NK-92 (cell line): ENCODE data around the gene DHX8.
"Not testable (repeated sequence)": the region's sequence is repeated elsewhere in the genome, so short reads cannot be mapped to it uniquely, and the experiment has no call there.

Source experiments
- DNase-seq: peaks from one replicate; lab custom pipeline; 2025; ENCODE audit not compliant: unreplicated experiment; lab: John Stamatoyannopoulos, UW

The DHX8 gene

DNA sequence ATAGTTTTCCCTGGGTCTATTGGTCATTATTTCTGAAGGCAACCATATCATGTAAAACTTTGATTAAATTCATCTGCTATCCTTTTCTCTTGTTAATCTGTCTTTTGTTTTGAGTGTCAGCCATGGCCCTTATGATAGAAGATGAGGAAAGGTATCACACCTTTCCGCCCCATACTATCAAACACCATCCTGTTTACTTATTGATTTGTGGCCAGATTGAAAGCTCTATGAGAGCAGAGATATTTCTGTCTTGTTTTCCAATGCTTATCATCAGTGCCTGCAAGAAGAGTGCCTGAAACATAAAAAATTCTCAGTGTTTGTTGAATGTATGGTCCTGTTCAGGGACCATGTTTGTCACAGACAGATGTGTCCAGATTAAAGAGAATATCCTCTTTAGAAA, 22.6 kb upstream of the DHX8 start:
- no peak for DNase-seq

DNA sequence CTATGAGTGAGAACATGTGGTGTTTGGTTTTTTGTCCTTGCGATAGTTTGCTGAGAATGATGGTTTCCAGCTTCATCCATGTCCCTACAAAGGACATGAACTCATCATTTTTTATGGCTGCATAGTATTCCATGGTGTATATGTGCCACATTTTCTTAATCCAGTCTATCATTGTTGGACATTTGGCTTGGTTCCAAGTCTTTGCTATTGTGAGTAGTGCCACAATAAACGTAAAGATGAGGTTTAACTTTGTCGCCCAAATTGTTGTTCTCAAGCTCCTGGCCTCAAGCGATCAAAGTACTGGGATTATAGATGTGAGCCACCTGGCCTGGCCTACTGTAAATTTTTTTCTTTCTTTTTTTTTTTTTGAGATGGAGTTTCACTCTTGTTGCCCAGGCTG, 21.2 kb upstream of the DHX8 start:
- not testable (repeated sequence) for DNase-seq

DNA sequence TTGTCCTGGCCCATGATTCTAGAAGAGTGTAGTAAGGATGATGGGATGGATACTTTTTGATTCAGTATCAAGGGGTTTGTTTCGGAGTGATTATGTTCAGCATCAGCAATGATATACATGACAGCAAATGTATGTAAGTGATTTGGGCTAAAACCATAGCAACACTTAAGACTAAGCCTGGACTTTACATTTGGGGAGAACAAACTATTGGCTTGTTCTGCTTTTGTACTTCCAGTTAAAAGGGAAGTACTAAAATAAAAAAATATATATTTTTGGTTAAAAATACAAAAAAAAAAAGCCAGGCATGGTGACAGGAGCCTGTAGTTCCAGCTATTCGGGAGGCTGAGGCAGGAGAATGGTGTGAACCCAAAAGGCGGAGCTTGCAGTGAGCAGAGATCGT, 20.5 kb upstream of the DHX8 start:
- DNase-seq: no peak

DNA sequence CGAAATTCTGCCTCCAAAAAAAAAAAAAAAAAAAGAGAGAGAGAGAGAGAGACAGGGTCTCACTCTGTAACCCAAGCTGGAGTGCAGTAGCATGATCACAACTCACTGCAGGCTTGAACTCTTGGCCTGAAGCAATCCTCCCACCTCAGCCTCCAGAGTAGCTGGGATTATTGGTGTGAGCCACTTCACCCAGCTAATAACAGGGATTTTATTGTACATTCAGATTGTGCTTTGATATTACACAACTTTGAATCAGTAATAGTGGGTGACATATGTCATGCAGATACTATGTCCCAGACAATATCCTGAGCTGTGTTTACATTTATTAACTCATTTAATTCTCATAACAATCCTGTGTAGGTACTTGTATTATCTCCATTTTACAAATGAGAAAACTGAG, 19.7 kb upstream of the DHX8 start:
- no peak for DNase-seq

DNA sequence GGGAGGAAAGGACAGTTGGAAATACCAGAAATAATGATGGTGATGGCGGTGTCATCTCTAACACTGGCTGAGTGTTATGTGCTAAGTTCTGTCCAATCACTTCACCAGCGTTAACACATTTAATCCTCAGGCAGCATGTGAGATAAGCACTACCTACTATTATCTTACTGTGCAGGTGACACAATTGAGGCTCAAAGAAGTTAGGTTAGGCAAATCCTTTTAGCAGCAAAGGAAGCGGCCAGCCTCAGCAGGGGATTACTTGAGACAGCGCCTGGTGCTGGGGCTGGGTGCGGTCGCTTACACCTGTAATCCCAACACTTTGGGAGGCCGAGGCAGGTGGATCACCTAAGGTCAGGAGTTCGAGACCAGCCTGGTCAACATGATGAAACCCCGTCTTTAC, 18.7 kb upstream of the DHX8 start:
- DNase-seq: no peak

DNA sequence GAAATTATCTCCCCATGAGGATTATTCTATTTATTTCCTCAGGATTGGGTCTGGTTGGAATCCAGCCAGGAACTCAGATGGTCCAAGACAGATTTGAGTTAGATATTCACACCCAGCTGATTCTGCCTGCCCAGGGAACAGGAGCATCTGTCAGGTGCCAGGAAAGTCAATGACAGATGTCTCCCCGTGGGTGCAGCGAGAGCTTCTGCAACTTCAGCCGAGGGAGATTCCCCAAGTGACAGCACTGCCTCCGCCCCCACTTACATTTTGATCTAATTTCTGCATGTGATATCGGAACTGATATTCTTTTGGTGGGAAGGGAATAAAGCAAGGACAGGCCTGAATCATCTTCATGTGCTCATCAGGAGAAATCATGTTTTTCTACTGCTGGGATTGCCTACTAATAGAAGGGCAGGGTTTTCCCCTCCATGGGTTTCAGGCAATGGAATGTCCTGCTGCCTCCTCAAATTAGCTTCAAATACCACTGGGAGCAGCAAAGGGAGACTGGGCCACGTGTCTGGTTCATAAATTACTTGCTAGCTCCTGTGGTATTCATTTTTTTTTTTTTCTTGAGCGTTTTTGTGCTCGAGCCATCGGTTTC, 15.7 kb upstream of the DHX8 start:
- no peak for DNase-seq

DNA sequence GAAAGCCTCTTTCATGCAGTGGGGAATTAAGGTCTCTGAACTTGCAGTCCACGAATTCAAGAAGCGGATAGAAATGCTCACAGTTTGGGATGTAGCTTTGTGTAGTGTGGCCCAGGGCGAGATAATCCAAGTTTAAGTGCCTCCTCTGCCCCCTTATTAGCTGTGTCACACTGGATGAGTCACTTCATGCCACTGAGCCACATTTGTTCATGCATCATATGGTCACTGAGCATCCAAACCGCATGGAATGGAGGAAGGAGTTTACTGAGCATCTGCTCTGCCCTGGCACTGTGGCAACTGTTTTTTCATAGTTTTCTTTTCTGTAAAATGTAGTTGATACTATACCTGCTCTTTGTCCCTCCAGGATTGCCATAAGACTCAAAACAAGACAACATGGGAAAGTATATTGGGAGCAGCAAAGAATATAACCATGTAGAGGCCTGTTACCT, 15.1 kb upstream of the DHX8 start:
- no peak for DNase-seq

DNA sequence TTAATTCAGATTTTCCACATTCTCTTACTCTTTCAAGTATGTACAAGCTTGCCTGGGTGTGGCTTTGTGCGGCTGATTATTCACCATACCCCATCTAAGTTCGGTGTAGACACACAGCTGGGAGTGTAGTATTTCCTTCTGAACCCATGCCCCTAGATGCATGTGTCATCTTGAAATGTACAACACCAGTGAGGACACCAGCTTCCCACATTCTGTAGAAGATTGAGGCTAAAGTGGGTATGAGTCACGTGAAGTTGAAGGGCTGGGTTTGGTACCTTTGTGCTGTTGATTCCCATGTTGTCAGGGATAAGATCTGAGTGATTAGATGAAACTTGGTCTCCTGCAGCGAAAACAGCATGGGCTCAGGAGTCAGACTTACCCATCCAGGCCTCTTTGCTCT, 14.6 kb upstream of the DHX8 start:
- DNase-seq: no peak

DNA sequence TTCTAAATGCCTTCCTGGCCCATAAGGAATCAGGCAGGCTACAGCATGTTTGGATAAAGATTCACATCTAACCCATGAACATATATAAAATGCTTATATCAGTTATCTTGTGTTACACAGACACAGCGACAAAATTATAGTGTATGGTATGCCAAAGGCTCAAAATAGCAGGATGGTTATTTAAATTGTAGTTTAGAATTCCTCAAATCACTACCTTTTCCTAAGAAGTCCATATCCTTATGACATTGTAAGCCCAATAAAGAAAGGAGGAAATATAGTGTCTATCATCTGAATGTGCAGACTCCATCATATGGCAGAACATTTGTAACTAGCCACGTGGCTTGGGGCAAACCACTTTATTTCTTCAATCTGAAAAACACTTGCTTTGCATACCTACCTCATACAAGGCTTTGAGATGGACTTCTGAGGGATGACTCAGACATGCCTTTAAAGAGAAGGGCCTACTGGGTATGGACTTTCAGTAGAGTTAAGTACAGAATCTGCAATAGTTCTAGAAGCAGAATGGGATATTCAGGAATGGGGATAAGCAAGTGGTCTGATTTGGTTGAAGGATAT, 12.1 kb upstream of the DHX8 start:
- no peak for DNase-seq

DNA sequence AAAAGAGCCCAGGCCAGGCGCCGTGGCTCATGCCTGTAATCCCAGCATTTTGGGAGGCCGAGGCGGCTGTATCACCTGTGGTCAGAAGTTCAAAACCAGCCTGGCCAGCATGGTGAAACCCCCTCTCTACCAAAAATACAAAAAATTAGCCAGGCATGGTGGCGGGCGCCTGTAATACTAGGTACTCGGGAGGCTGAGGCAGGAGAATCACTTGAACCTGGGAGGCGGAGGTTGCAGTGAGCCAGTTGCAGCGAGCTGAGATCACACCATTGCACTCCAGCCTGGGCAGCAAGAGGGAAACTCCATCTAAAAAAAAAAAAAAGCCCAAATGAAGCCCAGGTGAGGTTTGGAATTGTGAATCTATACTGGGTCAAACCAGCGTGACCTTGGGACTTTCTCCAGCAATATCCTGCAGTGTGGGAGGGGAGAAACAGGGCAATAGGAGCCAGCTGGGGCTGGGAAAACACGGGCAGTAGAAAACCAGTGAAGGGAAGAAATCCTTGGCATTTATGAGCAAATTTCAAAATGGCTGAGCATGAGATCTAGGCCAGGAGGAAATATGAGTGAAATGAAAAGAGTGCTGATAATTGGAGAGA, 8.2 kb upstream of the DHX8 start:
- no peak for DNase-seq

DNA sequence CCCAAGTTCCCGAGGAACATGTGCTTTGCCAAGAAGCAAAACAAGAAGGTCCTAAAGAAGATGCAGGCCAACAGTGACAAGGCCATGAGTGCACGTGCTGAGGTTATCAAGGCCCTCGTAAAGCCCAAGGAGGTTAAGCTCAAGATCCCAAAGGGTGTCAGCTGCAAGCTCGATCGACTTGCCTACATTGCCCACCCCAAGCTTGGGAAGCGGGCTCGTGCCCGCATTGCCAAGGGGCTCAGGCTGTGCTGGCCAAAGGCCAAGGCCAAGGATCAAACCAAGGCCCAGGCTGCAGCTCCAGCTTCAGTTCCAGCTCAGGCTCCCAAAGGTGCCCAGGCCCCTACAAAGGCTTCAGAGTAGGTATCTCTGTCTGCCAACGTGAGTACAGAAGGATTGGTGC, 7.5 kb upstream of the DHX8 start:
- DNase-seq: not testable (repeated sequence)

DNA sequence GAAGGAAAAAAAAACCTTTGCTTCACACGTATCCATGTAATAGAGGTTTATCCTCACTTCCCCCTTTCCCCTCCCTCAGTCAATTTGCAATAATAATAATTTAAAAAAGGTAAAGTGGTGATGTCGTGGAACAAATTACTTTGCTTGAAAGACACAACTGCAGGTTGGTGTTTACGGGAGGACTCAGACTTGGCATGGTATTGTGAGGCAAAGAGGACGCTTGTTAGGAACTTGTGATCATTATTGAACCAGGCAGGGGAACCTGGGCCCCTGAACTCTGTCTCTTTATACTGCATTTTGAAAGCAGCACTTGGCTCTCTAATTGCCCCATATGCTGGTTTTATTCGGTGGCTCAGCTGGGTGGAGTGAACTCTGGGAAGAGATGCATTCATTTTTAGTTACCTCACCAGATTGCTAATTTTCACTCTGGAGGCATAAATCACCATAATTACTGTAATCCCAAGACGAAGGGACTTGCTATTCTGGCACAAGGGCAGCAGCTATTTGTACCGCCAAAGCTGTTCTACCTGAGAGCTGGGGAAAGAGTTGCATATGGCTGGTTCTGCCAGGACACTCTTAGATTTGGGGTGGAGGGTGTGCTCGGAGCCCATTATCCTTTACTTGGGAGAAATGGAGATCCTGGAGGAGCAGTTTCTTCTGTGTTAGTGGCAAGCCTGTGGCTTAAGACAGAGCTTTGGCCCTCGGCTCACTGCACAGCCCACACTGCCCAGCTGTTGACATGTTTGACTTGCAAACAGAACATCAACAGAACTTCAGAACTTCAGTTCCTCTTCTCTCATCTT, 5.7 kb upstream of the DHX8 start:
- no peak for DNase-seq

DNA sequence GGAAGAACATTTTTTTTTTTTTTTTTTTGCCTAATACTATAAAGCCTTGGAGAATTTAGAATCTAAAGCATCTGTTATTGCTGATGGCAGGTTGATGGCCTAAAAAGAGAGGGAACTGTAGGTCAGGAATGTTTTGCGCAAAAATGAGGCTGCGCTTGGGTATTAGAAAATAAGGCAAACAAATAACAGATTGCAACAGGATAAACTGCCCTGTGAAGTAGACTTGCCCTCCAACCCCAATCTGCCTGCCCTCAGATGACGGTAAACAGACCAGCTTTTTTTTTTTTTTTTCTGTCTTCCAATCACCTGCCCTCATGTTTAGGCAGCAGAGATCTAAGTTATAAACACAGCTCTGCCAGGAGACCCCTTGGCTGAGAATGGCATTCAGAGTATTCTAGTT, 3.8 kb upstream of the DHX8 start:
- no peak for DNase-seq

DNA sequence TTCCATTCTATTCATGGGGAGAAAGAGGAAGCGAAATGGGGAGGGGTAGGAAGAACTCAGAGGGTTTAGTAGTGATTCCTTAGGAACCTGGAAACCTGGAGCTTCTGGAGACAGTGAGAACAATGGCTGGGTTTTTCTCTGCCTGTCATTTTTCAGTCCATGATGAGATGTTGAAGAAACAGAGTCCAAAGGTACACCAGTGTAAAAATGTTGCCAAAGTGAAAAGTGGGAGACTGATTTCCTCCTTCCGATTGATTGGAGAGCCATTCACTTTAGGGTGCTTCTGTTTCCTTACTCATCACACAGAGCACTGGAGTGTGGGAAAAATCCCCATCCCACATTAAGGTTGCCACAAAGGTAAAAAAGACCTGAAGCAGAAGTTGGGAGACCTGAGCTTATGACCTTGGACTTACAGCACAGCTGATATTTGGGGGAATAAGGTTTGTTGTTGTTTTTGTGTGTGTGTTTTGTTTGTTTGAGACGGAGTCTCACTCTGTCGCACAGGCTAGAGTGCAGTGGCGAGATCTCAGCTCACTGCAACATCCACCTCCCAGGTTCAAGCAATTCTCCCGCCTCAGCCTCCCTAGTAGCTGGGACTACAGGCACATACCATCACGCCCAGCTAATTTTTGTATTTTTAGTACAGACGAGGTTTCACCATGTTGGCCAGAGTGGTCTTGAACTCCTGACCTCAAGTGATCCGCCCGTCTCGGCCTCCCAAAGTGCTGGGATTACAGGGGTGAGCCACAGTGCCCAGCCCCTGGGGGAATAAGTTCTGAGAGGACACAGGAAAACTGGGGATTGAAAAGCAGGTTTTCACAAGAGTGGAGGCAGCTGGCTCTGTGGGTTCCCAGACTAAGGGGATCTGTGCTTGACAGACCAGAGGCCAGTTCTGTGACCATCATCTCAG, 1.4 kb upstream of the DHX8 start:
- DNase-seq: no peak

DNA sequence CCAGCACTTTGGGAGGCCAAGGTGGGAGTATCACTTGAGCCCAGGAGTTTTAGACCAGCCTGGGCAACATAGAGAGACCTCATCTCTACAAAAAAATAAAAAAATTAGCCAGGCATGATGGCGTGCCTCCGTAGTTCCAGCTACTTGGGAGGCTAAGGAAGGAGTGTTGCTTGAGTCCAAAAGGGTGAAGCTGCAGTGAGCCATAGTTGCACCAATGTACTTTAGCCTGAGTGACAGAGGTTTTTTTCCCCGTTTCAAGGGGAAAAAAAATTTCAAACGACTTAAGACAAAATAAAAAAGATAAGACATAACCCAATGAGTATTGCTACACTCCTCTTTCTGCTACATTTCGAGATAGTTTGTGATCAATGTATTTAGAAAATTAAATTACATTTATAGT, 6.8 kb downstream of the DHX8 start:
- DNase-seq: no peak

DNA sequence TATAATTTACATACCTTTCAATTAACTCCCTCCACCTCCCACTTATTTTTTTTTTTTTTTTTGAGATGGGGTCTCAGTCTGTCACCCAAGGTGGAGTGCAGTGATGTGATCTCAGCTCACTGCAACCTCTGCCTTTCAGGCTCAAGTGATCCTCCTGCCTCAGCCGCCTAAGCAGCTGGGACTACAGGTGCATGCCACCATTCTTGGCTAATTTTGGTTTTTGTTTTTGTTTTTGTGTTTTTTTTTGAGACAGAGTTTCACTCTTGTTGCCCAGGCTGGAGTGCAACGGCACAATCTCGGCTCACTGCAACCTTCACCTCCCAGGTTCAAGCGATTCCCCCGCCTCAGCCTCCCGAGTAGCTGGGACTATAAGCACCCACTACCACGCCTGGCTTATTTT, 25.7 kb downstream of the DHX8 start:
- not testable (repeated sequence) for DNase-seq

DNA sequence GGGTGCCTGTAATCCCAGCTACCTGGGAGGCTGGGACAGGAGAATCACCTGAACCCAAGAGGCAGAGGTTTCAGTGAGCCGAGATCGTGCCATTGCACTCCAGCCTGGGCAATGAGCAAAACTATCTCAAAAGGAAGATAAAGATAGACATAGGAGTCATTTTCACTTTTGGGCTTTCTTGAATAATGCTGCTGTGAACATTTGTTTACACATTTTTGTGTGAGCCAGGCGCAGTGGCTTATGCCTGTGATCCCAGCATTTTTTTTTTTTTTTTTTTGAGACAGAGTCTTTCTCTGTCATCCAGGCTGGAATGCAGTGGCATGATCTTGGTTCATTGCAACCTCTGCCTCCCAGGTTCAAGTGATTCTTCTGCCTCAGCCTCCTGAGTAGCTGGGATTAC, 27.4 kb downstream of the DHX8 start:
- DNase-seq: not testable (repeated sequence)

DNA sequence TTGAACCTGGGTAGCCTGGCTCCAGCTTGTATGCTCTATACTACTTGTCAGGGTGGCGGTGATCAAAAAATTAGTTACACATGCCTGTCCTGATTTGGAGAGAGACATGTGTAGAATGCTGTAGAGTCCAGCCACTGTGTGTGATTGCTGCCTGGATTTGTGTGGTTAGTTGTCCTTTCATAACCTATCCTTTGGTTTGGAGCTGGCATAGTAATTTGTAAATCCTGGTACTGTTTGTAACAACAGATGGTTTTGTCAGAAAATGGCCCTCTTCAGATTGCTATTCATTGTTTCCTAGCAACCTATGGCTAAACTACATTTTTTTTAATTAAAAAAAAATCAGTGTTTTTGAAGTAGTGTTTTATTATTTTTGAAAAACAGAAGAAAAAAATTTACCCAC, 31.9 kb downstream of the DHX8 start:
- DNase-seq: no peak

DNA sequence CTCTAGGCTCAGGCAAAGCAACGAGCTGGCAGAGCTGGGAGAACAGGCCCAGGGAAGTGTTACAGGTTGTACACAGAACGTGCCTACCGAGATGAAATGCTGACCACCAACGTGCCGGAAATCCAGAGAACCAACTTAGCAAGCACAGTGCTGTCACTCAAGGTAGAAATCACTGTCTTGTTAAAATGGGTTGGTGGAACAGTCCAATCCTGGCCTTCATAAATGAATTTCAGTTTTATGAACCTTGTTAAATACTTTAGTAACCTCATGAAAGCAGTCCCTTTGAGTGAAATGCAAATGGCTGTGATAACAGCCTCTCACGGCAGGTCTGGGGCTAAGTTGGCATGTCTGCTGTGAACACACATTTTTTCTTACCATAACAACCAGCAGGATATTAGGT, 33.4 kb downstream of the DHX8 start:
- no peak for DNase-seq

DNA sequence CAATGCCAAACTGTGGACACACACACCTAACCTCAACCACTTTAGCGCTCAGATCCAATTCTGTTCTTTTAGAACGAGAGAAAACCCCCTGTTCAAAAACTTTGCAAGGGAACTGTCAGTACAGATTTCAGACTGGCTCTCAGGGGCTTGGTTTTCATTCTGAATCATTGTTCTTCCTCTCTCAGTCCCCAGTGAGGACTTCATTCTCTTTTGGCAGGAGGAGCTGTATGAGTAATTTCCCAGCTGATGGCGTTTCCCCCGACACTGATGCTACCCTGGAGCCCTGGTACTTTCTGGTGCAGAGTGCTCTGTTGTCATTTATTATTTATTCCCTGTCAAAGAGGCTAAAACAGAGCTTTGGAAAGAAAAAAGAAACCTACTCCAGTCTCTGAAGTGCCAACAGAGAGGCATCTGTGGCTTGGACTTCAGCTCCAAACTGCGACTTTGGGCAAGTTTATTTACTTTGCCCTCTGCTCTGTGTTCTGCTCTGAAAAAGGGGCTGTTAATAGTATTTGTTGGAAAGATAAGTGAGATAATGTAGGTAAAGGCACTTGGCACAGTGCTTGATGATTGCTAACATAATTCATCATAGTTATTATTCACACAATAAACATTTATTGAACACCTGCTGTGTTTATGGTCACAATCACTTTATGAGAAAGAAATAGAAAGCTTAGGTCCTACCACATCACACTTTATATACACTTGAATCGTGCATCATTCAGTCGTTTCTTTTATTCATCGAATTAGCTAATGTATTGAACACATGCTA, 34.0 kb downstream of the DHX8 start:
- DNase-seq: no peak
